NCI-H460 (cell line): ENCODE measurements around the gene MYLK. TPM values are rescaled to one million over a fixed set of nuclear protein-coding genes. Genes with fewer than 3 reads are reported as not detected.

ENCODE experiments used
- DNase-seq: peaks from one replicate; pipeline ENCODE4 v3.0.0-alpha.2; 2016; ENCODE audit warnings: low read depth; ENCODE audit errors: extremely low read depth
- small RNA-seq, 2 experiments: library from RNA; depleted of rRNA; stranded (forward); fragments of <200 nt; gene quantifications; one replicate each; pipeline ENCODE3, GENCODE V24; 2014
- total RNA-seq: library from RNA; depleted of rRNA; stranded (reverse); fragments of >200 nt; shearing (Covaris generic); gene quantifications from 2 replicates; pipeline ENCODE4 v1.2.3, GENCODE V29; 2014; rRNA removed

The MYLK gene
- total RNA-seq, 1 experiment from 2014 or later: not detected

DNA sequence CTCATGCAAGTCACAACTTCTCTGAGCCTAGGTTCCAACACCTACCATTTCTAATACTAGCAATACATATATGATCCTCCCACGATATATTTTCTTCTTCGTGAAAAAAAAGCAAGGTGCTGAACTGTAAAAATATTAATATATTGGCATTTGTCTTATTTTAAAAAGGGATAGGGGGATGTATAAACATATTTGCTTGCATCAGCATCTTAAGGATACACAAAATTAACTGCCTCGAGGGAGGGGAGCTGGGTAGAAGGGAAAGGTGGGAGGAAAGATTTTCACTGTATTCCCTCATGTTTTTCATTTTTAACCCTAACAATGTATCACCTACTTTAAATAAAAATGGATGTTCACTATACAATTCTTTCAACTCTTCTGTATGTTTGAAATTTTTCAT, 300.6 kb downstream of the MYLK start:
- no peak for DNase-seq

DNA sequence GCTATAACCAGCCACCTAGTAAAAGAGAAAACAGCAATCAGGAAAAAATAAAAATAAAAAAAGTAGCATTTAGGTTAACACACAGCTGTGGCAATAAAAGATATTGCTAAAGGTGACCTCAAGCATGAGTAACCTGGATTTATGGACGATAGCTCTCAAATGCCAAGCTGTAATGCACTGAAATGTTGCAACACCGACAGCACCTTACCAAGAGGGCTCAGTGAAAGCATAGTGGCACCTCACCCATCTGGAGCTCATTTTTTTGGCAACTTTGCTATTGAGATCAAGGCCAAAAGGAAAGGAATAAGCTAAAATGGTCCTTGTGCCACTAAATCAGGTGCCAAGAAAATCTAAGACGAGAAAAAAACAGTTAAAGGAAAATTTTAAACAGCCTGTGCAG, 301.8 kb downstream of the MYLK start:
- no peak for DNase-seq

DNA sequence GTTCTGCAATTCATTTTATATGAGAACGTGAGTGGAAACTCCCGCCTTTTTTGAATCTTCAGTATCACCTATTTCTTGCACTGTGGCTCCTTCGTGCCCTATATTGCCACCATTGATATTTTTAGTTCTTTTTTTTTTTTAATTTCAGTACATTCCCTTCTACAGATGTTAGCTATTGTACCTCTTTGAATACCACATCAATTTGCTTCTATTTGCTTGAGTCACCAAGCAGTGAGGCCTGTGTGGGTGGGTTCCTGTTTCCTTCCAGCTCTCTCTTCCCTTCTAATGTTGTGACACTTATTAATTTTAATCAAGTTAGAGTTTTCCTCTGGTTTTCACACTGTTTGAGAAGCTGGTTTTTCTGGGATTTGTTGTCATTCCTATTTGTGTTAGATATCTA, 308.0 kb downstream of the MYLK start:
- no peak for DNase-seq

DNA sequence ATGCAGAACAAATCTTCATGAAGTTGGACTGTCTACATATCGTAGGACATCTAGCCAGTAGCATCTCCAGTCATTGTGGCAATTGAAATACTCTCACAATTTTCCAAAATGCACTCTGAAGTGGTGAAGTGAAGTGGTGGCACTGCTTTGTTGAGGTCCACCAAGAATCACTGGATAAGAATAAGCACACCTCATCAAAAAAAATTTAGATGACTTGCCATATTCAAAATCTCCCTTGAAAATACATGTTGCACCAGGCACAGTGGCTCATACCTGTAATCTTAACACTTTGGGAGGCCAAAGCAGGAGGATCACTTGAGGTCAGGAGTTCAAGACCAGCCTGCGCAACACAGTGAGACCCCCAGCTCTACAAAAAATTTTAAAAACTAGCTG, 312.2 kb downstream of the MYLK start:
- DNase-seq: no peak

DNA sequence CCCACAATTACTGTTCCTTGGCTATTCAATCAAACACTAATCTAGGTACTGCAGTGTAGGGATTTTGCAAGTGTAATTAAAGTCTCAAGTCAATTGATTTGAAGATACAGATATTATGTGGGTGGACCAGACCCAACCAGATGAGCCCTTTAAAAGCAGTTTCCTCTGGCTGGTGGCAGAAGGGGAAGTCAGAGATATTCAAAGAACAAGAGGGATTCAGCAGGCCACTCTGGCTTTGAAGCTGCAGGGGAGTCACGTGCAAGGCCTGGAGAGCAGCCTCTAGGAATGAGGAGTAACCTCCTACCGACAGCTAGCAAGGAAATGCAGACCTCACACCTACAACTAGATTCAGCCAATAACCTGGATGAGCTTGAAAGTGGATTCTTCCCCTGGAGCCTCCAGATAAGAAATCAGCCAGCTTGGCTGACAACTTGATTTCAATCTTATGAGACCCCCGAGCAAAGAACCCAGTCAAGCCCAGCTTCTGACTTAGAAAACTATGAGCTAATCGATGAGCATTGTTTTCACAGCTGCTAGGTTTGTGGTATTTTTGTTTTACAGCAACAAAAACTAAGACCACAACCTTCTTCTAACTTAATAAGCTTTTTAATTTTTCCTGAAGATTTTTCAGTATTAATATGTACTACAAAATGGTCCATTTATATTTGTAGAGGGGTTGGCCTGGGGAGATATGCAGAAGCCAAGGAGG, 312.7 kb downstream of the MYLK start:
- DNase-seq: no peak

DNA sequence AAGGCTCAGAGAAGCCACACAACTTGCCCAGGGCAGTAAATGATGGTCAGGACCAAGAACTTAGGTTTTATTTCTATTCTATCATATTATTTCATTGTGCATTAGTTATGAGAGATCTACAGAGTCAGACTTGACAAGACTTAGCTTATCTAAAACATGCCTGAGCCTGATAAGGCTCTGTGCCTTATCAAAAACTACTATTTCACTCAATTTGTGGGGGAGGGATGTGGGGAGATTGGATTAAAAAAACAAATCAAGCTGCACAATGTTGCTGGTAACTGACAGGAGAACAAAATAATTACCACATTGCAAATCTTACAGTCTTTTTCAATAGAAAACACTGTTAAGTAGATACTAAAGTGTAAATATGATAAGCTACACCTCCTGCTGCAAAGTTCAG, 315.3 kb downstream of the MYLK start:
- DNase-seq: no peak

DNA sequence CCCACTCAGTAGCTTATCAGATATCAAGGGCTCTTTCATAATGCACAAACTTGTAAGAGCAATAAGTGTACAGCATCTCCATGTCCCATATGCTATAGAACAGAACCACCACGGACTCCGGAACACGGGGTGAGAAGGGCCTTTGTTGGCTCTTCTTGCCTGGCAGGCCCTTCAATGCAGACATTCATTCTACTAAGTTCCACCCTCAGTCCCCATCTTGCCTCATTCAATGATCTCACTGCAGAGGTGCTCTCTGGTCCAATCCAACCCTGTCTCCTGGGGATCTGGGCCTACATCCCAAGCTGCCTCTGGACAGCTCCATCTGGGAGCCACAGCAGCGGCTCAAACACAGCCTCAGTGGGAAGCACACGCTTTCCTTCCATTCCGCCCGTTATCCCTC, 316.1 kb downstream of the MYLK start:
- no peak for DNase-seq

DNA sequence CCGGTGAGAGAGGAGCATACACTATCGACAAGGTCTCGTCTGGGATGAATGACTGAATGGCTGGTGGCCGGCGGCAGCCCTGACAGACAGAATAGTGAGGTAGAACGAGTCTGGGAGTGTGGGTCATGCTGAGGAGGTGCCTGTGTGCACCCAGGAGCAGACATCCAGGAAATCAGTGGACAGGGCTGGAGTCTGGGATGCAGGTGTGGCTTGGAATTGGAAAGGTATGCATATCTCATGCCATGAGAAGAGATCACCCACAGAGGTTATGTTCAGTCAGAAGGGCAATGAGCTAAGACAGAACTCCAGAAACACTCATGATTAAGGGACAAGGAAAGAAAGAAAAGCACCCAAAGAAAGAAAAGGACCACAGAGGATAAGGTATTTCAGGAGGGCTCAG, 320.1 kb downstream of the MYLK start:
- no peak for DNase-seq

DNA sequence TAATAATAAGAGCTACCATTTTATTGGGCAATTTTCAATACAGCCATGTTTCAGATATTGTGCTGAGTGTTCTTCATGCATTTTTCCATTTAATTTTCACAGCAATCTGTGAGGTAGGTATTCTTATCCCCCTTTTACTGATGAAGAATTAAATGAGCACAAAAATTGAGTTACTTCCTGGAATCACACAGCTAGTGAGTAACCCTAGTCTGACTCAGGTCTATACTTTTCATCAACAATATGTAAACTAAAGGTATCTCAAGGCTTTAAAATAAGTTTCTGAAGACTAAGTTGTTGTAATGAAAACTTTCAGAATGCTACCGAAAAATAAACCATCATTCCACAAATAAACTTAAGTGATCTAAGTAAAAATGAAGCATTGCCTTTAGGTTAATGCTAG, 321.6 kb downstream of the MYLK start:
- no peak for DNase-seq

DNA sequence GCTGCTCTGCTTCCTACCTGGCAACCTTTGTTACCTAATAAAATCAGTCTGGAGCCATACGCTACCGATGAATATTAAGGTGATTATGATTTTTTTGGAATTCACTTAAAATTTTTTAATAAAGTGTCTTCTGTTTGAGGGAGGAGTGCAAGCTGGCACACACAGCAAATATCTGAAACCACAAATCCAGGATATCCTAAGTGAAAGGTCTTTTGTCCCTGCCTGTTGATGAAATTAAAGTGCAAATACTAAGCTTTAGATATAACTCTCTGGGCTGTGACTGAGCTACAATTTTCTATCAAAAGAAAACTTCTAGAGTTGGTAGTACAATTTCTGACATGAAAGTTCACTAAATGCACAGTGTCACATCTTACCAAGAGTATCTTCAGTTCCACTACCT, 322.9 kb downstream of the MYLK start:
- no peak for DNase-seq

Small RNA genes lying within 50 kb of the gene (small RNA-seq; reads per million reads assigned to genes)
- gene RF00392: 0 reads per million in 2 experiments

Other genes starting within 250 kb of the MYLK start
- 27.6 and 30.8 TPM in 2 replicates for gene CCDC14, start 76.9 kb upstream of the MYLK start, total RNA-seq
- not detected in 2 replicates for gene ROPN1, start 107.8 kb upstream of the MYLK start, total RNA-seq
- 1.1 and 1.3 TPM in 2 replicates for gene KALRN, start 149.0 kb upstream of the MYLK start, total RNA-seq